Embryonic facial prominence (tissue), 1 donor: ENCODE measurements around the gene GPR4.
A peak's percentile ranks its signal among the peaks of the same experiment; 100 is the strongest.
"Not testable (repeated sequence)": the region's sequence is repeated elsewhere in the genome, so short reads cannot be mapped to it uniquely, and the experiment has no call there.

Source experiments
- DNase-seq: peaks from one replicate; pipeline ENCODE4 v3.0.0-alpha.2; 2016; ENCODE audit errors: extremely low spot score

The GPR4 gene

DNA sequence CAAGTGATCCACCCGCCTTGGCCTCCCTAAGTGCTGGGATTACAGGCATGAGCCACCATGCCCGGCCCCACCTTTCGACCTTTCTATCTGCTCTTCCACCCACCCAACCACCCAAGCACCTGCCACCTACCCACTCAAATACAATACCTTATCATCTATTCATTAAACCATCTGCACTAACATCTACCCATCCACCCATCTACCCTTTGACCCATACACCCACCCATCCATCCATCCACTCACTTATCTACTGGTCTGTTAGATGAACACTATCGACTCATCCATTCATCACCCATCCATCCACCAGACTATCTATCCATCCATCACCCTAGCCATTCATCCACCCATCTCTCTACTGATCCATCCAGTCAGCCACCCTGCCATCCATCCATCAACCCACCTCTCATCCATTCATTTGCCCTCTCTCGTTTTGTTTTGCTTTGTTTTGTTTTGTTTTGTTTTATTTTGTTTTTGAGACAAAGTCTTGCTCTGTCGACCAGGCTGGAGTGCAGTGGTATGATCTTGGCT lies 20.0 kb upstream of the GPR4 start:
- DNase-seq = no peak

DNA sequence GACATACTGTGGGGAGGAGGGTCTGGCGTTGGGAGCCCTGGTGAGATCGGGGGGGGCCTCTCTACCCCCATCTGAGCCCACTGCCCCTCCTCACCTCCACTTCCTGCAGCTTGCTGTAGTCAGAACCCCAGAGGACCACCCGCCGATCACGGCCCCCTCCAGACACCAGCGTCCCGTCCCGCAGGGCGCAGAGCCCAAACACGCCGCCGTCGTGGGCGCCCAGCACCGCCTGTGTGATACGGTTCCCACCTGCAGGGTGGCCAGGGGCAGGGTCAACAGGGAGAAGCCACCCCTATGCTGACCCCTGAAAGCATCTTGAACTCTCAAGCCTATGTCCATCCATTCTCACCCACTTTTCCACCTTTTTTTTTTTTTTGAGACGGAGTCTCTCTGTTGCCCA lies 19.4 kb upstream of the GPR4 start:
- DNase-seq = no peak

DNA sequence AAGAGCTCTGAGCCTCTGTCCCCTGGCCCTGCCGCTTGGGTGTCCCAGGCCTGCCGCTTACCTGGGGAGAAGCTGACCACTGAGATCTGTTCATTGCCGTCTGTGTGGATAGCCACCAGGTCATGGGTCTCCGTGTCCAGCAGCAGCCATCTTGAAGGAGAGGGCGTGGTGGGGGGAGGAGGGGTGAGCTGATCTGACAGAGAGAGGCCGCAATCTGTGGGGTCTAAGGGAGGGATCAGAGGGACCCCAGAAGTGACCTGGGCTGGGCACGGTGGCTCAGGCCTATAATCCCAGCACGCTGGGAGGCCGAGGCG lies 14.6 kb upstream of the GPR4 start:
- no peak for DNase-seq

DNA sequence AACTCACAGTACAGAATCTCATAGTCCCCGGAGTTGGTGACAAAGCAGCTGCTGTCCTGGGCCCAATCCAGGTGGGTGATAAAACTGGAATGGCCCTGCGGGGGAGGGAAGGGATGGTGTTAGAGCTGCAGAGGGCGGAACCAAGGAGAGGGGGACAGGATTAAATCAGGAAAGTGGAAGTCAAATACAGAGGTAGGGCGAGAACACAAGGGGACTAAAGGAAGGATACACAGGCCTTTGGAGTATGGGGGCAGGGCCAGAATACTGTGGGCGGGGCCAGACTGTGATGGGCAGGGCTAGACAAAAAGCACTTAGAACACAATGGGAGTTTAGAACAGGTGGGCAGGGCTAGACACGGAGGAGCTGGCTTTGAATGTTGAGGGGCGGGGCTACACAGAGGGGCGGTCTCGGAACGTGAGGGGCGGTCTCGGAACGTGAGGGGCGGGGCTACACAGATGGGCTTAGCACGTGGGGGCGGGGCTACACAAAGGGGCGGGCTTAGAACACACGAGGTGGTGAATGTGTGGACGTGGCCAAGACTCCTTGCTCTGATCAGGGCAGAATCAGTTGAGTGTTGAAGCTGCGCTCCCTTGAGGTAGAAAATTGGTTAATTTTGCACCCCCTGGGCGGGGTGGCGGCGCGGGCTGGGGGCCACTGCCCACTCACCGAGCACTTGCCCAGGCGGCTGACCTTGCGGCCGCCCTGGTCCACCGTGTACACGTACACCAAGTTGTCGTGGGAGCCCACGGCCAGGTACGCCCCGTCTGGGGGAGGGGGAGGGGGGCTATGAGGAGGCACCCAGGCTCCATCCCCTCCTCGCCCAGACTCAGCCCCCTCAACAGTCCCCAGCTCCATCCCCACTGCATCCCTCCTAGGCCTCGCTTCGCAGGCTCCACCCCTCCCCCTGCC lies 14.0 kb upstream of the GPR4 start:
- peak; percentile 89 for DNase-seq

DNA sequence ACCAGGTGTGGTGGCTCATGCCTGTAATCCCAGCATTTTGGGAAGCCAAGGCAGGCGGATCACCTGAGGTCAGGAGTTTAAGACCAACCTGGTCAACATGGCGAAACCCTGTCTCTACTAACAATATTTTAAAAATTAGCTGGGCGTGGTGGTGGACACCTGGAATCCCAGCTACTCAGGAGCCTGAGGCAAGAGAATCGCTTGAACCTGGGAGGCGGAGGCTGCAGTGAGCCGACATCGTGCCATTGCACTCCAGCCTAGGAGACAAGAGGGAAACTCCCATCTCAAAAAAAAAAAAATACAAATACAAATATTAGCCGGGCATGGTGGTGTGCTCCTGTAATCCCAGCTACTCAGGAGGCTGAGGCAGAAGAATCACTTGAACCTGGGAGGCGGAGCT lies 13.0 kb upstream of the GPR4 start:
- DNase-seq = not testable (repeated sequence)

DNA sequence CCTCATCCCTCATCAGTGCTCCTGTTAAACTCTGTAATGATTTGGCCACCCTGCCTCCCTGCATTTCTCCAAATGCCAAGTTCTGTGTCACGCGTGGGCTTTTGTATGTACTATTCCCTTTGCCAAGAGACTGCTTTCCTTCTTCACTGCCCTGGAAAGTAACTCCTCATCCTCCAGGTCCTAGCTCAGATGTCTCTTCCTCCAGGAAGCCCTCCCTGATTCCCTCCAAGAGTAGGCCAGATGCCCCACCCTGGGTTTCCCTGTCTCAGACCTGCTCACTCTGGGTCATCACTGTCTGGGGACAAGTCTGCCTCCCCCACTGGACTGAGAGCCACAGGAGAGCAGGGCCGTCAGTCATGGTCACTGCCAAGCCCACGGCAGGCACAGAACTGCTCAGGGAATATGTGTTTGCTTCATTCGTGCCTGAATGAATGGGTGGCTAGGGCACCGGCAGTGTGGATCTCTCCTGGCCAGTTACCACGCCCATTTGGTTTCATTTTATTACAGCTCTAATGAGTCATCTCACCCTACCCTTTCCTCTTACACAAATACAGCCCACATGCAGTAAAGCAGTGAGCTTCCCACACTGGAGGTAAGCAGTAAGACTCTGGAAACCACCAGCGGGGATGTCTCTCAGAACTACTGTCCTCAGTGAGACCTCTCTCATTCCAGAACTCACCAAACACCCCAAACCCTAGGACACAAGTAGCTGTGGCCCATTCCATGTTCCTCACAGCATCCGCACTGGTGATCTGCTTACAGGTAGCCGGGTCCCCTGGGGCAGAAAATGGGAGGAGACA lies 12.1 kb upstream of the GPR4 start:
- no peak for DNase-seq

DNA sequence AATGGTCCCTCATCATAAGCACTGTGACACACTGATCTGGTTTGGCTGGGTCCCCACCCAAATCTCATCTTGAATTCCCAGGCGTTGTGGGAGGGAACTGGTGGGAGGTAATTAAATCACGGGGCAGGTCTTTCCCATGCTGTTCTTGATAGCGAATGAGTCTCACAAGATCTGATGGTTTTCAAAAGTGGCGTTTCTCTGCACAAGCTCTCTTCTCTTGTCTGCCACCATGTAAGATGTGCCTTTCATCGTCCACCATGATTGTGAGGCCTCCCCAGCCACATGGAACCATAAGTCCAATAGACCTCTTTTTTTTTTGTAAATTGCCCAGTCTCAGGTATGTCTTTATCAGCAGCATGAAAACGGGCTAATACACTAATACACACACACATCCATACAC lies 6.9 kb upstream of the GPR4 start:
- no peak for DNase-seq

DNA sequence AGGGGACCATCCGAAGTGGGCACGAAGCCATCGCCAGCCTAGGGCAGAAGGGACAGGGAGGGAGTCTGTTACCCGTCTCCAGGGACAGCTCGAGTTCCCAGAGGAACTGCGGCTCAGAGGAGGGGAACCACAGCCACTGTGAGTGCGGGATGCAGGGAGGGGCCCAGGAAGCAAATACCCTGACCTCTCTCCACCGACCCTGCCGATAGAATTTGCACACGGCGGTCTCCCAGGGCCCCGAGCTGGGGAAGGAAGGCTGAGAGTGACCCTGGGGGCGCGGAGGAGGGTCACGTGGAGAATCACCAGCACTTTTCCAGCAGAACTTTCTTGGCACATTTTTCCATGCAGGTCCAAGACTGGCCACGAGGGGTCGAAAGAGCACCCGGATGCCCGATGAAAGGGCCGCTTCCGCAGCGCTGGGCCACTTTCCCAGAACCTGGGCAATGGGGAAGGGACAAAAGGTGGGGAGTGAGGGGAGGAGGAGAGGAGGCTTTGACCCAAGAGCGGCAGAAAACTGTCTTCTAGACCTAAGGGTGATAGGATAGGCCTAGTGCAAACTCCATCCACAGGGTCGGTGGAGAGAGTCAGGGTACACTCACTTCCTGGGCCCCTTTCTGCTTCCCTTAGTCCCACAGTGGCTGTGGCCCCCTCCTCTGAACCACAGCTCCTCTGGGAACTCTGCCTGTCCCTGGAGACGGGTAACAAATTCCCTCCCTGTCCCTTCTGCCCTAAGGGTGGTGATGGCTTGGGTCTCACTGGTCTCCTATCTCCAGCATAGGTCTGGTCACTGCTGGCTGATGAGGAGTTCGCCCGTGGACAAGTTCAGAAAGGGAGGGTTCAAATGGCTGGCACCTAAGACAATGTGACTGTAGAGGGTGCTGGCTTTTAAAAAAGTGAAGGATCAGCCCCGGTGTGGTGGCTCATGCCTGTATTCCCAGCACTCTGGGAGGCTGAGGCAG lies 5.3 kb upstream of the GPR4 start:
- peak; percentile 30 for DNase-seq

DNA sequence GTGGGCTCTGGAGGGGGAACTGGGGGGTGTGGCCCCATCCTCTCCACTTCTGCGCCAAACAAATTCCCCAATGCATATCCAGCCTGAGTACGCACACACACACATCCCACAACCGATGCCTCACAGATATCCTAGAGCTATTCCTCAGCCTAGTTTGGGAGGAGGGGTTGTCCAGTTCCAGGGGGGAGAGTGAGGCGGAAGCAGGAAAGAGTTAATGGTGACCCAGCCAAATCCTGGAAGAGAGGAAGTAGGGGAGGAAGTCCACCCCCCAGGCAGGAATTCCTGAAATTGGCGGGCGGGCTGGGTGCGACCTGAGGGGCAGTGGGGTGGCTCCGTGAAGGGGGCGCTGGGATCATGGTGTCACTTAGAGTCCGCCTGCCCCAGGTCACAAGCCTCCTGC lies 897 bp downstream of the GPR4 start:
- DNase-seq = no peak

DNA sequence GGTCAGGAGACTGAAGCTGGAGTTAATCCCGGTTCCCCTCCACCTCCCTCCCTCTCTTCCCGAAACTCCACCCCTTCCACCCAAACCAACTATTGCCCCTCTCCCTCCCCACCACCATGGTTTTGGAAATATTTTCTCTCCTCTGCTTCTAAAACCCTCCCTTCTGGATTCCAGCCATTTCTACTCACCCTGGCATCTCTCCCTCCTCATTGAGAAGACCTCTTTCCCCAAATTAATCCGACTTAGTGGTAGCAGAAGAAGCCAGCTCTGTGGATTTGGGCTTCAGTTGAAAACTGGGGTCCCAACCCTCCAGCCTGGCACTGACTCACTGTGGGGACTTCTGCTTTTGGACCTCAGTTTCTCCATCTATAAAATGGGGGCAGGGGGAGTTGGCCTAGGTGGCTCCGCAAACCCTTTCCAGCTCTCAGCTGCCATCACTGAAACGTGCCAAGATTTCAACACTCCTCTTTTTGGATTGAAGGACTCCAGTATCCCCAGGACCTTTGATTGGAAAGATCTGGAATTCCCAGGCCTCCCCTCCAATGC lies 1.6 kb downstream of the GPR4 start:
- no peak for DNase-seq

DNA sequence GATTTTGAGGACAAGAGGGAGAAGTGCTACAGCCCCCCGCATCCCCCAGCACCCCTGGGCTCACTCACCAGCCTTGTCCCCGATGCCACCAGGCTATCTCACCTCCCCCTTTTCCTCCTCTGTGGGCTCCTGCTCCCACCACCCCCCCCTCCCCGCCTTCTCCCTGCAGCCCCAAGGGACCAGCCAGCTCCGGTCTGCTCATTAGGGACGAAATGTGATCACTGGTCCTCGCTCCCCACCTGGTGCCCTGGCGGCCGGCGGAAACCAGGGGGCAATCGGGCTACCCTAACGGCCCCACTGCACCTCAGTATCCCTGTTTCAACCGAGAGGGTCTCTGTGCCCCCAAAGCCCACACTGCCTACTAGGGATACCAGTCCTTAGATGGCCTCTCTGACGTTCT lies 2.7 kb downstream of the GPR4 start:
- no peak for DNase-seq

DNA sequence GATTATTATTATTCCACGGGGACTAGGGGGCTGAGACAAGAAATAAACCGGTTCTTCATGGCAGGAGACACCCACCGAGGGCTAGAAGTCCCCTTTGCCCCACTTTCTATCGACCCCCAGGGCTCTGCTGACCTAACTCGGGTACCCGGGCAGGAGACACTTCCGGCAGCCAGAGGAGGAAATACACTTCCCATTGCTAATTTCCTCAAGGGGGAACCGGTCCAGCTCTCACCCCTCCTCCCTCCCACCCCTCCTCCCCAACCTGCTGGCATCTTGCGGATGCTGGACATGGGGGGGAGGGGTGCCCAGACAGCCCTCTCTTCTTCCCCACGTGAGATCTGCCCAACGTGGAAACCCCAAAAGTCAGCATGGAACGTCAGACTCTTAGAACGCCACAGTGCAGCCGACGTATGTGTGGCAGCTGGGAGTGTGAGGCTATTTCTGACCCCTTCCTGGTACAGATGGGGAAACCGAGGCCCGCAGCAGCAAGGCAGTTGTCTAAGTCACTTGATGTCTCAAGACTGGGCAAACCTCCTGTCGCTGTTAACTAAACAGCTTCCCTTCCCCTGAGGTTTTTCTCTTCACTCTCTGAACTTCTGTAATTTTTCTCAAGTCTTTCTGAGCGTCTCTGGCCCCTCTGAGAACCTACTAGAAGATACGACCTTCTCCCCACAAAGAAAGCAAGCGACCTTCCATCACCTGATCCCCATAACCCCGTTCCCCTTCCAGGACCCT lies 3.6 kb downstream of the GPR4 start:
- DNase-seq = no peak

DNA sequence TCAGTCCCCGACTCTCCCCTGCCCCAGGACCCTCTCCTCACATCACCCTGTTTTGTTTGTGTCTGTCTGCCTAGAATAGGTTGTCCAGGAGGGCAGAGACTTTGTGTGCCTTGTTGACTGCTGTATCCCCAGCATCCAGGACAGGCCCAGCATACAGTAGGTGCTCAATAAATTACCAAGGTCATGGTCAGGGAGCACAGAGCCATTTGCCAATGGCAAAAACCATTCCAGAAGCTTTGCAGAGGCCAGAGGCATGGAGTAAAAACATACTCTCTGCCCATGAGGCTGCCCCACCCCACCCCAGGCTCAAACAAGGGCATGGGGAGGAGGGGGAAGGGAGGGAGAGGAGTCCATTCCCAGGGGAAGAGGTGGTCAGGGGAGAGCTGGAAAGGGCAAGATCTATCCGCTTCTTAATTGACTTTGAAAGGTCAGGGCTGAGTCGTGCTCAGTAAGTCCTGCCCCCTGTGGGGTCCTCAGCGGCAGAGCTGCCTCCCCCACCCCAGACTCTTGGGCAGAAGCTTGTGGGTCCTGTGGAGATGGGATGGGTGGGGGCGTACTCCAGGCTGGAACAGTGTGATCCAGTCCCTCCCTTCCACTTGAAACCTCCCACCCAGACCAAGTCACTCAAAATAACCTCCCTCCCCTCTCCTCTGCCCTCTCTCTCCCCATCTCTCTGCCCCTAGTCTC lies 4.4 kb downstream of the GPR4 start:
- no peak for DNase-seq

DNA sequence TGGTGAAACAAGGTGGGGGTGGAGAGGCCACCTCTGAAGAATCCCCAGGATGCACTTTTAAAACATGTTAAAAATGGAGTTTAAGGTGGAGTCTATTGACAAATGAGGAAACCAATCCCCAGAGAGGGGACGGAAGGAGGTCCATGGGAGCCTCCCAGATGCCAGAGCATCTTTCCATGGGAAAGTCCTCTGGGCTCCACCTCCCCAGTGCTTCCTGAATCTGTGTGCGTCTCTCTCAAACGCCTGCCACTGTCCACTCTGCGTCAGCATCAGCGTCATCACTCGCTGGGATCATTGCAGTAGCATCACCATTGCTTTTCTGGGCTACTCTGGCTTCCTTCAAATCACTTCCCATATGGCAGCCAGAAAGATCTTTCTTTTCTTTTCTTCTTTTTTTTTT lies 6.2 kb downstream of the GPR4 start:
- DNase-seq = no peak

DNA sequence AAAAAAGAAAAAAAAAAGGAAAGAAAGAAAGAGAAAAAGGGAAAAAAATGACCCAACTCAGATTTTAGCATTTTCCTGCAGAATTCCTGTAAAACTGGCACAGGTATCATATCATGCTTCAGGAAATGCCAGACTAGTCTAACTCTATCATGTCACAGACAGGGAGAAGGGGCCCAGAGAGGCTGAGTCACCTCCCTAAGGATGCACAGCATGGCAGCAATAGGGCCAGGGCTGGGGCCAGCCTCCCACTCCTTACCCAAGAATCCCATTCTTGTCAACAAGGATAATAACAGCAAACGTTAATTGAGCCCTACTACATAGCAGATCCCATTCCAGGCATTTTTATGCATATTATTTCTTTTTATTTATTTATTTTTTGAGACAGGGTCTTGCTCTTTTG lies 8.5 kb downstream of the GPR4 start:
- DNase-seq = no peak

DNA sequence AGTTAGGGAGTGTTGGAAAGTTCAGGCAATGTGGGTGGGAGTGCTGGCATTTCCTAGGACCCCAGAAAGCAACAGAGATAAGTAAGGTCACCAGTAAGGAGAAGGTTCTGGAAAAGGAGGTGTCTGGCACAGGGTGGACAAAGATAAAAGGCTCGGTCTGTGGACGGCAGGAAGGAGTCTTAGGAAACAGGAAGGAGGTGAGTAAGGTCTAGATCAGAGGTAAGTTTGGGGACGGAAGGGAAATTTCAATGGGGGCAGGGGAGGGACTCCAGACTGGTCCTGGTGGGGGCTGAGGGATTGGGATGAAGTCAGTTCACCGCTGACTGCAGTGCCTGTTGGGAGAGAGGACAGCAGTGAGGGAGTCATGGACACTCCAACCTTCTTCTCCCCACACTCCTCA lies 9.6 kb downstream of the GPR4 start:
- no peak for DNase-seq

DNA sequence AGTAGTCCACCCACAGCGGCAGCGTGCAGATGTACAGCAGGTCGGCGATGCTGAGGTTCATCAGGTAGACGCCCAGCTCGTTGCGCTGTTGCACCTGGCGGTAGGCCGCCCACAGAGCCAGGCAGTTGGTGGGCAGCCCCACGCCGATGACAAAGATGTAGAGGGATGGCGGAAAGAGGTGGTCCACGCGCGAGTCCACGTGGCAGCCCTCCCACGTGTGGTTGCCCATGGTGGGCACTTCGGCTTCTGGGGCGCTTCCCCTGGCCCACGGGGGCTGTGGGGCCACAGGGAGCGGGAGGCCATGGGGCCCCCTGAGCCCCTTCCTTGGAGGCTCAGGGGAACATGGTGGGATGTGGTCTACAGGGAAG lies 10.4 kb downstream of the GPR4 start:
- DNase-seq = no peak

DNA sequence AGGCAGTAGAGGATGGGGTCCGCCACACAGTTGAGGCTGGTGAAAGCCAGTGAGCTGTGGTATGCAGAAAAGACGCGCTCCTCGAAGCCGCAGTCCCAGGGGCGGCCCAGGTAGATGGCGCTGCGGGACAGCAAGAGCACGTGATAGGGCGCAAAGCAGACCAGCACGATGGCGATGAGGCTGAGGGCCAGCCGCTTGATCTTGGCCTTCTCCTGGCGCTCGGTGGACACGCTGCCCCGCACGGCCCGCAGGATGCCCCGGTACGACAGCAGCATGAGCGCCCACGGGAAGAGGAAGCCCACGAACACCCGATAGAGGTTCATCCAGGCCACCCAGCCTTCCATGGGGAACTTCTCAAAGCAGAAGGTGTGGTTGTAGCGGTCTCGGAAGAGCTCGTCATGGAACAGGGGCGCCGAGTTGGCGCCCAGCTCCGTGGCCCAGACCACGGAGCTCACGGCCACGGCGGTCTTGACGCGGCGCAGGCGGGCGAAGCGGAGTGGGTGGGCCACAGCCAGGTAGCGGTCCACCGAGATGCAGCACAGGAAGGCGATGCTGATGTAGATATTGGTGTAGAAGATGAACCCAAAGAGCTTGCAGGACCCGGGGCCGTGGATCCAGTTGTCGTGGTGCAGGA lies 10.9 kb downstream of the GPR4 start:
- no peak for DNase-seq

DNA sequence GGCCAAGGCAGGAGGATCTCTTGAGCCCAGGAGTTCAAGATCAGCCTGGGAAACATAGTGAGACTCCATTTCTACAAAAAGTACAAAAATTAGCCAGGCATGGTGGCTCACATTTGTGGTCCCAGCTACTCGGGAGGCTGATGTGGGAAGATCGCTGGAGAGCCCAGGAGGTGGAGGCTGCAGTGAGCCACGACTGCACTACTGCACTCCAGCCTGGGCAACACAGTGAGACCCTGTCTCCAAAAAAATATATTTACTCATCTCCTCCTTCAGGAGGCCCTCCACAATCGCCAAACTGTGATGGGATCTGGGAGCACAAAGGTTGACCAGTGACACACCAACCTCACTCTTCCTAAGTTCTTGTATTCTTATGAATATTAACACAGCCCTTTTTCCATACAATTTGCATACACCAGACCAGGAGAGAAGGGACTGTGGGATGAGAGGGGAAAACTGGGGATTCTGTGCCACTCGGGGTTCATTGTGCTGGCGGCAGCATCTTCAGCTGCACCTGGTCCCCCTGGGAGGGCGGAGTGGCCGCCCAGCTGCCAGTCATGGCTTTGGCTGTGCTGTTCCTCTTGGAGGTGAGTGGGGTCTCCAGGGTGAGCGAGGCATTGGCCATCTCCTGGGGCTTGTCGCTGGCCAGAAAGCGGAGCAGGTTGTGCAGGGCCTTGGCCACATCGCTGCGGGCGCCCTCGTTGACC lies 11.6 kb downstream of the GPR4 start:
- DNase-seq = no peak
